ENCODE measurements around the gene ARPP19.

ARPP19 gene

DNA sequence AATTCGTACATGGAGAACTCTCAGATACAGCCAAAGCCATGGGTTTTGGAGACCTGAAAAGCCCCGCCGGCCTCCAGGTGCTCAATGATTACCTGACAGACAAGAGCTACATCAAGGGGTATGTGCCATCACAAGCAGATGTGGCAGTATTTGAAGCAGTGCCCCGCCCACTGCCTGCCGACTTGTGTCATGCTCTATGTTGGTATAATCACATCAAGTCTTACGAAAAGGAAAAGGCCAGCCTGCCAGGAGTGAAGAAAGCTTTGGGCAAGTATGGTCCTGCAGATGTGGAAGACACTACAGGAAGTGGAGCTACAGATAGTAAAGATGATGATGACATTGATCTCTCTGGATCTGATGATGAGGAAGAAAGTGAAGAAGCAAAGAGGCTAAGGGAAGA is 63.7 kb downstream of the ARPP19 start:
- no peak overlapping the region for H3K4me3 ChIP-seq (ENCODE audit: low read depth in 1 of 2, low read length in 1 of 2)
- no peaks in the 10 kb centered on the region for H3K36me3 ChIP-seq
- H3K27me3 ChIP-seq: no peaks in the 10 kb centered on the region
- H3K27ac ChIP-seq: peak overlapping the region; percentile 66
- H3K4me1 ChIP-seq (ENCODE audit: control insufficient read depth in 1 of 2, insufficient read depth in 1 of 2, low read depth in 1 of 2, low read length in 1 of 2): peaks cover 18 to 24% of the 10 kb centered on the region in 2 experiments
- H3K9me3 ChIP-seq: no peaks in the 10 kb centered on the region
- TF ChIP-seq, protein P1, sequence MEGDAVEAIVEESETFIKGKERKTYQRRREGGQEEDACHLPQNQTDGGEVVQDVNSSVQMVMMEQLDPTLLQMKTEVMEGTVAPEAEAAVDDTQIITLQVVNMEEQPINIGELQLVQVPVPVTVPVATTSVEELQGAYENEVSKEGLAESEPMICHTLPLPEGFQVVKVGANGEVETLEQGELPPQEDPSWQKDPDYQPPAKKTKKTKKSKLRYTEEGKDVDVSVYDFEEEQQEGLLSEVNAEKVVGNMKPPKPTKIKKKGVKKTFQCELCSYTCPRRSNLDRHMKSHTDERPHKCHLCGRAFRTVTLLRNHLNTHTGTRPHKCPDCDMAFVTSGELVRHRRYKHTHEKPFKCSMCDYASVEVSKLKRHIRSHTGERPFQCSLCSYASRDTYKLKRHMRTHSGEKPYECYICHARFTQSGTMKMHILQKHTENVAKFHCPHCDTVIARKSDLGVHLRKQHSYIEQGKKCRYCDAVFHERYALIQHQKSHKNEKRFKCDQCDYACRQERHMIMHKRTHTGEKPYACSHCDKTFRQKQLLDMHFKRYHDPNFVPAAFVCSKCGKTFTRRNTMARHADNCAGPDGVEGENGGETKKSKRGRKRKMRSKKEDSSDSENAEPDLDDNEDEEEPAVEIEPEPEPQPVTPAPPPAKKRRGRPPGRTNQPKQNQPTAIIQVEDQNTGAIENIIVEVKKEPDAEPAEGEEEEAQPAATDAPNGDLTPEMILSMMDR (IDR thresholded peaks at IDR 0.05): no peak

DNA sequence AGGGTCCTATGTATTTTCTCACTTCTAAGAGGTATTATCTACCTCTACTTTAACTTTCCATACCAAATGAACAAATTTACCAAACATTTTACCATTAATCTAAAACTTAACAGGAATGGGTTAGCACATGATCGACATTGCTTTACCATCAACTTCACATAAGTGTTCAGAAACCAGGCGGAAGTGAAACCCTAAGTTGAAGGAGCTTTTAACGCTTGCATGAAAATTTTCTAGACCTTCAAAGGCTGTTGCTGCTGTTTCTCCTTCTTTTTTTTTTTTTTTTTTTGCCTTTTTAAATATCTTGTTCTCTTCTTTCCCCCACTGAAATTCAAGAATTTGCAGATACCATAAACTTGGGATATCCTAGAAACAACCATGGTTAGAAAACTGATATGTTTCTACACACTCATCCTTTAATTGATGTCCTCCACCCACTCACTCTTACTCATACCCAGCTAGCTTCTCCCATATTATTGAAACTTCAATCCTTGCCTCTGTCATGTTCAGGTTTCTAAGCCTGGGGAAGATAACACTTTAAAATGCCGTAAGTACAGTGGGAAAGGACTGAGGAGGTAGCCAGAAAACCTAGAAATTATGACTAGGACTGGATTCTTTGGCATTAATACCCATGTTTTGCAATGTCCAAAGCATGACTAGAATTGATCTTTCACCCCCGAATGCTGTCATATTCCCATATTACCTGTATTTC is 64.9 kb downstream of the ARPP19 start:
- Histone ChIP-seq H3K9me3 (no peaks in the 10 kb centered on the region), H3K36me3 (no peaks in the 10 kb centered on the region), H3K4me3 (ENCODE audit: low read depth in 1 of 2, low read length in 1 of 2) (no peak overlapping the region), H3K27me3 (no peaks in the 10 kb centered on the region), H3K27ac (peak overlapping the region; percentile 47), H3K4me1 (ENCODE audit: control insufficient read depth in 1 of 2, insufficient read depth in 1 of 2, low read depth in 1 of 2, low read length in 1 of 2) (peaks cover 18 to 32% of the 10 kb centered on the region in 2 experiments)
- TF ChIP-seq, protein P1 (IDR thresholded peaks at IDR 0.05): no peak

DNA sequence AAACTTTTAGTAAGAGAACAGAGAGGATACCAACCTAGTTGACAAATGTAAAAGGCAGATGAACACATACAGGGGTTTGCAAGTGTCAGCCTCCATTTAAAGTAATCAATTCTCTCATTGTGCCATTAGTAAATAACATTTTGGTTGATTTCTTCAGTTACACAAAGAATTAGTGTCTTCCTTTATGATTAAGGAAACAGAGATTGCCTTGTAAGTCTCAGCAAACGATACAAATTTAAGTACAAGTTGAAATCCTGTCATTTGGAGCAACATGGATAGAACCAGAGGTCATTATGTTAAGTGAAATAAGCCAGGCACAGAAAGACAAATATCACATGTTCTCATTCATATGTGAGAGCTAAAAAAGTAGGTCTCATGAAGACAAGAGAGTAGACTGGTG is 66.2 kb downstream of the ARPP19 start:
- Histone ChIP-seq H3K4me1 (ENCODE audit: control insufficient read depth in 1 of 2, insufficient read depth in 1 of 2, low read depth in 1 of 2, low read length in 1 of 2) (peaks cover 18 to 32% of the 10 kb centered on the region in 2 experiments), H3K27me3 (no peaks in the 10 kb centered on the region), H3K4me3 (ENCODE audit: low read depth in 1 of 2, low read length in 1 of 2) (no peak overlapping the region), H3K36me3 (no peaks in the 10 kb centered on the region), H3K27ac (peak overlapping the region; percentile 11), H3K9me3 (no peaks in the 10 kb centered on the region)
- TF ChIP-seq, protein P1 (IDR thresholded peaks at IDR 0.05): no peak

DNA sequence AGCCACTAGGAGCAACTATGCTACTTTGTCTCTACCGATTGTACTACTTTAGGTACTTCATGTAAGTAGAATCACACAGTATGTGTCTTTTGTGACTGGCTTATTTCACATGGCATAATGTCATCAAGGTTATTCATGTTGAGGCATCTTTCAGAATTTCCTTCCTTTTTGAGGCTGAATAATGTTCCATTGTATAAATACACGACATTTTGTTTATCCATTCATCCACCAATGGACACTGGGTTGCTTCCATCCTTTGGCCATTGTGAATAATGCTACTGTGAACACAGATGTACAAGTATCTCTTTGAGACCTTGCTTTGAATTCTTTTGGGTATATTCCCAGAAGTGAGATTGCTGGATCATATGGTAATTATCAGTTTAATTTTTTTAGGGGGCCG is 69.3 kb downstream of the ARPP19 start:
- Histone ChIP-seq H3K27me3 (no peaks in the 10 kb centered on the region), H3K36me3 (no peaks in the 10 kb centered on the region), H3K9me3 (no peaks in the 10 kb centered on the region), H3K27ac (peak overlapping the region; percentile 40), H3K4me3 (ENCODE audit: low read depth in 1 of 2, low read length in 1 of 2) (no peak overlapping the region), H3K4me1 (ENCODE audit: control insufficient read depth in 1 of 2, insufficient read depth in 1 of 2, low read depth in 1 of 2, low read length in 1 of 2) (peaks cover 23 to 37% of the 10 kb centered on the region in 2 experiments)
- TF ChIP-seq, protein P1 (IDR thresholded peaks at IDR 0.05): no peak

DNA sequence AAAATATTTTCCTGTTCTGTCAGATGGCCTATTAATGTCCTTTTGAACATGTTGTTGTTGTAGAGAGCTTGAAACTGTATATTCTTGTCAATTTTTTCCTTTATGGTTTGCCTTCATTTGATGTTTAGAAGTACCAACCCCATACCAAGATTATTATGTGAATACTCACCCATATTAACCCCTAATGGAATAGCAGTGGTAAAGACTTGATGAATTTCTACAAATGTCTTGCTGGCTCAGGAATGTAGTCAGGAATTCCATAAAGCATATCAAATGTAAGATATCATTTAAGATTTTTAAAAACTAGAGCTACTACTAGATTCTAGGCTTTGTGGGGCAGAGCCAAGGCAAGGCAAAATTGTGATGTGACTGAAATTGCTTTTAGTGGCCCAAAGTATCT is 70.1 kb downstream of the ARPP19 start:
- Histone ChIP-seq H3K4me1 (ENCODE audit: control insufficient read depth in 1 of 2, insufficient read depth in 1 of 2, low read depth in 1 of 2, low read length in 1 of 2) (peaks cover 17 to 32% of the 10 kb centered on the region in 2 experiments), H3K27me3 (no peaks in the 10 kb centered on the region), H3K9me3 (no peaks in the 10 kb centered on the region), H3K4me3 (ENCODE audit: low read depth in 1 of 2, low read length in 1 of 2) (no peak overlapping the region), H3K27ac (peak overlapping the region; percentile 40), H3K36me3 (no peaks in the 10 kb centered on the region)
- TF ChIP-seq, protein P1 (IDR thresholded peaks at IDR 0.05): no peak

Measured in neutrophil (primary cell).